ENCODE measurements around the gene GIGYF2.

Gene GIGYF2

GRCh38 chr2:232697059-232697806, at the start of gene GIGYF2:
Gene GIGYF2 (plus strand): TSS chr2:232697331. CDS start chr2:232735198, 37,867 bp downstream.
- H3K4me3 ChIP-seq (ENCODE audit: low read depth, low read length) = peak within 1 kb of the TSS; percentile 91
- TF ChIP-seq CTCF (IDR thresholded peaks at IDR 0.05; ENCODE audit: insufficient read depth, low read depth, low read length, missing control alignments) = no peak
- peak; percentile 97 for DNase-seq (ENCODE audit: low read depth)

- DNase-seq (ENCODE audit: low read depth) = no peak
These were observed 48.1 kb upstream of the GIGYF2 start for GRCh38 chr2:232649033-232649432.

GRCh38 chr2:232652505-232652851, 44.7 kb upstream of the GIGYF2 start:
- H3K4me3 ChIP-seq (ENCODE audit: low read depth, low read length) = no peak overlapping the region
- TF ChIP-seq CTCF (IDR thresholded peaks at IDR 0.05; ENCODE audit: insufficient read depth, low read depth, low read length, missing control alignments) = no peak
- DNase-seq (ENCODE audit: low read depth) = no peak

More at GRCh38 chr2:232649033-232649432, 48.1 kb upstream of the GIGYF2 start:
- TF ChIP-seq CTCF (IDR thresholded peaks at IDR 0.05; ENCODE audit: insufficient read depth, low read depth, low read length, missing control alignments) = no peak
- H3K4me3 ChIP-seq (ENCODE audit: low read depth, low read length) = no peak overlapping the region

GRCh38 chr2:232653441-232653840, 43.7 kb upstream of the GIGYF2 start:
- TF ChIP-seq CTCF (IDR thresholded peaks at IDR 0.05; ENCODE audit: insufficient read depth, low read depth, low read length, missing control alignments) = no peak
- no peak for DNase-seq (ENCODE audit: low read depth)
- H3K4me3 ChIP-seq (ENCODE audit: low read depth, low read length) = no peak overlapping the region

- DNase-seq (ENCODE audit: low read depth) = no peak
- H3K4me3 ChIP-seq (ENCODE audit: low read depth, low read length) = no peak overlapping the region
- no peak for TF ChIP-seq CTCF (IDR thresholded peaks at IDR 0.05; ENCODE audit: insufficient read depth, low read depth, low read length, missing control alignments)
These were observed 41.7 kb upstream of the GIGYF2 start for GRCh38 chr2:232655392-232655791.

- H3K4me3 ChIP-seq (ENCODE audit: low read depth, low read length) = no peak overlapping the region
- TF ChIP-seq CTCF (IDR thresholded peaks at IDR 0.05; ENCODE audit: insufficient read depth, low read depth, low read length, missing control alignments) = peak; percentile 11
- DNase-seq (ENCODE audit: low read depth) = peak; percentile 42
These were observed 38.8 kb upstream of the GIGYF2 start for GRCh38 chr2:232658217-232658785.
